ENCODE results near the gene MYO3B. TPM values are rescaled to one million over a fixed set of nuclear protein-coding genes. Genes with fewer than 3 reads are reported as not detected.

The MYO3B gene
- polyA plus RNA-seq, 1 donor (not counting 4 experiments of a cell fraction or from before 2014, with no cell fraction given): 4.4 TPM

GRCh38 chr2:170544817-170545216 is 366.9 kb downstream of the MYO3B start:
- DNase-seq (ENCODE audit: low read depth, low spot score): no peak
- Histone ChIP-seq H3K27ac (ENCODE audit: control insufficient read depth, insufficient read depth, low read length) (no peak overlapping the region), H3K9me1 (ENCODE audit: control insufficient read depth, extremely low read depth, insufficient read depth, low read length) (no peaks in the 10 kb centered on the region), H3K4me2 (ENCODE audit: control insufficient read depth, extremely low read depth, insufficient read depth, low read depth, low read length) (no peak overlapping the region), H3K9ac (ENCODE audit: control insufficient read depth, extremely low read depth, insufficient read depth, low read length) (no peak overlapping the region), H2AFZ (ENCODE audit: control insufficient read depth, low read length) (no peak overlapping the region), H3K4me3 (ENCODE audit: control insufficient read depth in 2 of 3, extremely low read depth in 1 of 3, insufficient read depth in 2 of 3, low read depth in 1 of 3, low read length in 3 of 3) (no peak overlapping the region), H3K79me2 (ENCODE audit: control insufficient read depth, insufficient read depth, low read length) (no peaks in the 10 kb centered on the region), H3K36me3 (ENCODE audit: control insufficient read depth in 2 of 2, extremely low read depth in 1 of 2, insufficient read depth in 2 of 2, low read length in 2 of 2) (no peaks in the 10 kb centered on the region), H3K9me3 (ENCODE audit: control insufficient read depth, low read depth, low read length) (no peaks in the 10 kb centered on the region), H4K20me1 (ENCODE audit: control insufficient read depth, extremely low read depth, insufficient read depth, low read length) (no peaks in the 10 kb centered on the region), H3K4me1 (ENCODE audit: control insufficient read depth, extremely low read depth, insufficient read depth, low read length) (no peaks in the 10 kb centered on the region), H3K27me3 (ENCODE audit: control insufficient read depth, extremely low read depth, insufficient read depth, low read length) (no peaks in the 10 kb centered on the region)
- no peak for FAIRE-seq
- dilution Hi-C loops (cut with MboI; ENCODE audit: extremely low pct_ligation_motif_present, low sequenced_read_pairs): no loop called here
- TF ChIP-seq CTCF (optimal IDR thresholded peaks at IDR 0.05 in 1 of 3, IDR thresholded peaks at IDR 0.05 in 1 of 3, conservative IDR thresholded peaks at IDR 0.05 in 1 of 3; ENCODE audit: extremely low read depth in 1 of 3, insufficient read depth in 2 of 3, low read length in 3 of 3) (no peak), EZH2 (IDR thresholded peaks at IDR 0.05; ENCODE audit: low read length) (no peak)

- H4K20me1 ChIP-seq (ENCODE audit: control insufficient read depth, extremely low read depth, insufficient read depth, low read length): no peaks in the 10 kb centered on the region
- H3K9me3 ChIP-seq (ENCODE audit: control insufficient read depth, low read depth, low read length): no peaks in the 10 kb centered on the region
- no peak overlapping the region for H3K4me3 ChIP-seq (ENCODE audit: control insufficient read depth in 2 of 3, extremely low read depth in 1 of 3, insufficient read depth in 2 of 3, low read depth in 1 of 3, low read length in 3 of 3)
- H3K27me3 ChIP-seq (ENCODE audit: control insufficient read depth, extremely low read depth, insufficient read depth, low read length): no peaks in the 10 kb centered on the region
- dilution Hi-C loops (cut with MboI; ENCODE audit: extremely low pct_ligation_motif_present, low sequenced_read_pairs): no loop called here
- H3K27ac ChIP-seq (ENCODE audit: control insufficient read depth, insufficient read depth, low read length): no peak overlapping the region
- no peaks in the 10 kb centered on the region for H3K36me3 ChIP-seq (ENCODE audit: control insufficient read depth in 2 of 2, extremely low read depth in 1 of 2, insufficient read depth in 2 of 2, low read length in 2 of 2)
- no peaks in the 10 kb centered on the region for H3K4me1 ChIP-seq (ENCODE audit: control insufficient read depth, extremely low read depth, insufficient read depth, low read length)
- no peaks in the 10 kb centered on the region for H3K9me1 ChIP-seq (ENCODE audit: control insufficient read depth, extremely low read depth, insufficient read depth, low read length)
- H2AFZ ChIP-seq (ENCODE audit: control insufficient read depth, low read length): no peak overlapping the region
- no peak overlapping the region for H3K9ac ChIP-seq (ENCODE audit: control insufficient read depth, extremely low read depth, insufficient read depth, low read length)
- FAIRE-seq (no peak), DNase-seq (ENCODE audit: low read depth, low spot score) (no peak)
- no peak for TF ChIP-seq CTCF (optimal IDR thresholded peaks at IDR 0.05 in 1 of 3, IDR thresholded peaks at IDR 0.05 in 1 of 3, conservative IDR thresholded peaks at IDR 0.05 in 1 of 3; ENCODE audit: extremely low read depth in 1 of 3, insufficient read depth in 2 of 3, low read length in 3 of 3)
- TF ChIP-seq EZH2 (IDR thresholded peaks at IDR 0.05; ENCODE audit: low read length): no peak
- no peaks in the 10 kb centered on the region for H3K79me2 ChIP-seq (ENCODE audit: control insufficient read depth, insufficient read depth, low read length)
- no peak overlapping the region for H3K4me2 ChIP-seq (ENCODE audit: control insufficient read depth, extremely low read depth, insufficient read depth, low read depth, low read length)
Observed at GRCh38 chr2:170548304-170548703, 370.4 kb downstream of the MYO3B start.
